WTC11 (cell line): ENCODE measurements around the gene APOBEC3C. TPM values are rescaled to one million over a fixed set of nuclear protein-coding genes. Genes with fewer than 3 reads are reported as not detected.

Experiments
- ATAC-seq: fragments of 200-7000 bp; cut with Tn5 transposase; 2 replicates; pipeline ENCODE4 v1.10.0; 2021; ENCODE audit warnings: mild to moderate bottlenecking, moderate library complexity
- CTCF ChIA-PET: fragments of 300-600 bp; sonication (Branson Sonifier 250); formaldehyde crosslinking; loops from one replicate; lab custom pipeline; 2021; ENCODE audit warnings: antibody characterized with exemption; lab: Charles Lee
- POLR2A ChIA-PET: fragments of 350-600 bp; sonication (Branson Sonifier 250); formaldehyde crosslinking; loops from one replicate; lab custom pipeline; 2021; ENCODE audit warnings: antibody characterized with exemption; lab: Charles Lee
- DNase-seq: peaks from one replicate; pipeline ENCODE4 v3.0.0; 2021; ENCODE audit warnings: low spot score
- H3K27ac Mint-ChIP-seq: 2 replicates; pipeline ENCODE4 v1.8.0; 2021; ENCODE audit warnings: mixed read lengths
- H3K27me3 Mint-ChIP-seq: 2 replicates; pipeline ENCODE4 v1.8.0; 2021; ENCODE audit warnings: low read depth, mild to moderate bottlenecking, moderate library complexity, mixed read lengths
- H3K36me3 Mint-ChIP-seq: 2 replicates; pipeline ENCODE4 v1.8.0; 2021; ENCODE audit warnings: mixed read lengths
- H3K4me1 Mint-ChIP-seq: 2 replicates; pipeline ENCODE4 v1.8.0; 2022; ENCODE audit warnings: mixed read lengths
- H3K4me3 Mint-ChIP-seq: 2 replicates; pipeline ENCODE4 v1.8.0; 2021; ENCODE audit warnings: mild to moderate bottlenecking, moderate library complexity, mixed read lengths
- H3K9me3 Mint-ChIP-seq: 2 replicates; pipeline ENCODE4 v1.8.0; 2021; ENCODE audit warnings: mixed read lengths
- ESRRA ChIP-seq: sonication (generic); formaldehyde crosslinking; IDR thresholded peaks from 2 replicates; pipeline ENCODE4 v1.8.1; 2022; ENCODE audit warnings: mild to moderate bottlenecking, missing genetic modification reagents, borderline replicate concordance
- MYBL2 ChIP-seq: sonication (generic); formaldehyde crosslinking; IDR thresholded peaks from 2 replicates; pipeline ENCODE4 v1.8.1; 2023; ENCODE audit warnings: mild to moderate bottlenecking, moderate library complexity, missing genetic modification reagents
- NFATC4 ChIP-seq: fragments of 250-450 bp; sonication (Bioruptor Pico); IDR thresholded peaks from 2 replicates; pipeline ENCODE4 v1.9.0; 2021; ENCODE audit warnings: mild to moderate bottlenecking
- RORB ChIP-seq: fragments of 250-450 bp; sonication (Bioruptor Pico); IDR thresholded peaks from 2 replicates; pipeline ENCODE4 v1.9.0; 2021; ENCODE audit warnings: mild to moderate bottlenecking
- SMAD3 ChIP-seq: sonication (generic); formaldehyde crosslinking; IDR thresholded peaks from 2 replicates; pipeline ENCODE4 v1.8.0; 2022; ENCODE audit warnings: missing genetic modification reagents, mild to moderate bottlenecking, borderline replicate concordance
- SOX15 ChIP-seq: fragments of 250-450 bp; sonication (Bioruptor Pico); IDR thresholded peaks from 2 replicates; pipeline ENCODE4 v1.9.0; 2021; ENCODE audit warnings: mild to moderate bottlenecking
- TCF7 ChIP-seq: sonication (generic); formaldehyde crosslinking; IDR thresholded peaks from 2 replicates; pipeline ENCODE4 v1.8.0; 2022; ENCODE audit warnings: mild to moderate bottlenecking, low read depth, missing genetic modification reagents, moderate library complexity
- ZNF232 ChIP-seq: sonication (generic); formaldehyde crosslinking; IDR thresholded peaks from 2 replicates; pipeline ENCODE4 v1.8.0; 2022; ENCODE audit warnings: mild to moderate bottlenecking, missing genetic modification reagents
- ZNF423 ChIP-seq: fragments of 250-450 bp; sonication (Bioruptor Pico); IDR thresholded peaks from 2 replicates; pipeline ENCODE4 v2.1.2; 2022; ENCODE audit warnings: mild to moderate bottlenecking, moderate library complexity
- total RNA-seq: library from RNA; stranded (reverse); gene quantifications from 3 replicates; pipeline ENCODE4 v1.2.3, GENCODE V29; 2021
- TF ChIP-seq, protein P1 (sequence below): sonication (generic); formaldehyde crosslinking; IDR thresholded peaks from 2 replicates; pipeline ENCODE4 v1.8.1; 2022; ENCODE audit warnings: mild to moderate bottlenecking, missing genetic modification reagents, moderate library complexity, borderline replicate concordance
- TF ChIP-seq, protein P2 (sequence below): fragments of 250-450 bp; sonication (Bioruptor Pico); IDR thresholded peaks from 2 replicates; pipeline ENCODE4 v1.9.0; 2021; ENCODE audit warnings: mild to moderate bottlenecking, borderline replicate concordance
- TF ChIP-seq, protein P3 (sequence below): sonication (generic); formaldehyde crosslinking; IDR thresholded peaks from 2 replicates; pipeline ENCODE4 v1.8.1; 2023; ENCODE audit warnings: mild to moderate bottlenecking, missing genetic modification reagents, moderate library complexity
- TF ChIP-seq, protein P4 (sequence below): sonication (generic); formaldehyde crosslinking; IDR thresholded peaks from 2 replicates; pipeline ENCODE4 v1.8.0; 2022; ENCODE audit warnings: mild to moderate bottlenecking, missing genetic modification reagents
- TF ChIP-seq, protein P5 (sequence below): sonication (generic); formaldehyde crosslinking; IDR thresholded peaks from 2 replicates; pipeline ENCODE4 v1.8.0; 2023; ENCODE audit warnings: missing genetic modification reagents
- TF ChIP-seq, protein P6 (sequence below): sonication (generic); formaldehyde crosslinking; IDR thresholded peaks from 2 replicates; pipeline ENCODE4 v1.8.1; 2023; ENCODE audit warnings: mild to moderate bottlenecking, moderate library complexity, missing genetic modification reagents

Gene APOBEC3C
- total RNA-seq, 1 experiment from 2014 or later: 33.4 TPM

DNA sequence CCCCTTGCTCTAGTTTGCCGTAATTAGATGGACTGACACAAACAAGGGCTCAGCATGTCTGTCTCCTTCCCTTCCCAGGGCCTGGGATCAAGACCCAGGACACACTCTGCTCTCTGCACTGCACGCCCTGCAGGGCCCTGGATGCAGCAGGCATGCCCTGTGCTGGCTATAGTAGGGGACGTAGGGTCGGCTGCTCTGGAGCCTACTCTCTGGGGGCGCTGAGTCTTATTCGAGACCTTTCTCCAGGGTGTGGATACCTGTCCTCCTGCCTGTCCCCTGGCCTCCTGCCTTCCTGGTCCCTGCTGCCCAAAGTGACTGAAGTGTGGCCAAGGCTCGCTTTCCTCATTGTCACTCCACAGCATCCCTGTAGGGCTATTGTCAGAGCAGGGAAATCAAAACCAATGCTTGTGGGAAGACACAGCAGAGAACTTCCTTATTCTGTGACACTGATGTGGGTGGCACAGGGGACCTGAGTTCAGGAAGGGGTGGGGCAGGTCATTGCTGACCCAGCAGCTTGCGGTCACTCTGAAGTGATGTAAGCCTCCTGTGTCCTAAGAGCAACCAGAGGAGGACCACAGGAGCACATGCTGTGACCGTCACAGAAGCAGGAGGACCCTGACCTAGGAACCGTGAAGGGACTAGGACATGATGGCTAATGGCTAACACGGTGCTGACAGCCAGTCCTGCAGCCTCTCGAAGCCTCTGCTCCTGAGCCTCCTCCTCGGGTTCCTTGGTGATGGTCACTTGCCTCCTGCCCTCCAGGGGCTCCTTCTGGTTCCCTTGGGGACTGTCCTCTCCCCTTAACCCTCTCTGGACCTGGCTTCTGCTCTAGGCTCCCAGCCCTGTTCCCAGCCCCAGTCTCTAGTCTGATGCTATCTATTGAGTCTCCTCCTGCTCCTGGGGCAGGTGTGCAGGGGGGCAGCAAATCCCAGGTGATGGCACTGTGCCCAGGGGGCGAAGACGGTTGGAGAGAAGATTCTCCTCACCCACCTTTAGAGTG is 46.3 kb upstream of the APOBEC3C start:
- H3K4me3 Mint-ChIP-seq: no peak overlapping the region
- no peak for TF ChIP-seq SMAD3
- TF ChIP-seq, protein P1, sequence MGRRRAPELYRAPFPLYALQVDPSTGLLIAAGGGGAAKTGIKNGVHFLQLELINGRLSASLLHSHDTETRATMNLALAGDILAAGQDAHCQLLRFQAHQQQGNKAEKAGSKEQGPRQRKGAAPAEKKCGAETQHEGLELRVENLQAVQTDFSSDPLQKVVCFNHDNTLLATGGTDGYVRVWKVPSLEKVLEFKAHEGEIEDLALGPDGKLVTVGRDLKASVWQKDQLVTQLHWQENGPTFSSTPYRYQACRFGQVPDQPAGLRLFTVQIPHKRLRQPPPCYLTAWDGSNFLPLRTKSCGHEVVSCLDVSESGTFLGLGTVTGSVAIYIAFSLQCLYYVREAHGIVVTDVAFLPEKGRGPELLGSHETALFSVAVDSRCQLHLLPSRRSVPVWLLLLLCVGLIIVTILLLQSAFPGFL (CRISPR knock-in tag): no peak
- TF ChIP-seq ZNF232 (CRISPR knock-in tag): no peak
- no peak for TF ChIP-seq SOX15 (CRISPR knock-in tag)
- TF ChIP-seq ESRRA (CRISPR knock-in tag): no peak
- TF ChIP-seq, protein P2, sequence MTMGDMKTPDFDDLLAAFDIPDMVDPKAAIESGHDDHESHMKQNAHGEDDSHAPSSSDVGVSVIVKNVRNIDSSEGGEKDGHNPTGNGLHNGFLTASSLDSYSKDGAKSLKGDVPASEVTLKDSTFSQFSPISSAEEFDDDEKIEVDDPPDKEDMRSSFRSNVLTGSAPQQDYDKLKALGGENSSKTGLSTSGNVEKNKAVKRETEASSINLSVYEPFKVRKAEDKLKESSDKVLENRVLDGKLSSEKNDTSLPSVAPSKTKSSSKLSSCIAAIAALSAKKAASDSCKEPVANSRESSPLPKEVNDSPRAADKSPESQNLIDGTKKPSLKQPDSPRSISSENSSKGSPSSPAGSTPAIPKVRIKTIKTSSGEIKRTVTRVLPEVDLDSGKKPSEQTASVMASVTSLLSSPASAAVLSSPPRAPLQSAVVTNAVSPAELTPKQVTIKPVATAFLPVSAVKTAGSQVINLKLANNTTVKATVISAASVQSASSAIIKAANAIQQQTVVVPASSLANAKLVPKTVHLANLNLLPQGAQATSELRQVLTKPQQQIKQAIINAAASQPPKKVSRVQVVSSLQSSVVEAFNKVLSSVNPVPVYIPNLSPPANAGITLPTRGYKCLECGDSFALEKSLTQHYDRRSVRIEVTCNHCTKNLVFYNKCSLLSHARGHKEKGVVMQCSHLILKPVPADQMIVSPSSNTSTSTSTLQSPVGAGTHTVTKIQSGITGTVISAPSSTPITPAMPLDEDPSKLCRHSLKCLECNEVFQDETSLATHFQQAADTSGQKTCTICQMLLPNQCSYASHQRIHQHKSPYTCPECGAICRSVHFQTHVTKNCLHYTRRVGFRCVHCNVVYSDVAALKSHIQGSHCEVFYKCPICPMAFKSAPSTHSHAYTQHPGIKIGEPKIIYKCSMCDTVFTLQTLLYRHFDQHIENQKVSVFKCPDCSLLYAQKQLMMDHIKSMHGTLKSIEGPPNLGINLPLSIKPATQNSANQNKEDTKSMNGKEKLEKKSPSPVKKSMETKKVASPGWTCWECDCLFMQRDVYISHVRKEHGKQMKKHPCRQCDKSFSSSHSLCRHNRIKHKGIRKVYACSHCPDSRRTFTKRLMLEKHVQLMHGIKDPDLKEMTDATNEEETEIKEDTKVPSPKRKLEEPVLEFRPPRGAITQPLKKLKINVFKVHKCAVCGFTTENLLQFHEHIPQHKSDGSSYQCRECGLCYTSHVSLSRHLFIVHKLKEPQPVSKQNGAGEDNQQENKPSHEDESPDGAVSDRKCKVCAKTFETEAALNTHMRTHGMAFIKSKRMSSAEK: no peak
- no peak for TF ChIP-seq RORB
- TF ChIP-seq, protein P3, sequence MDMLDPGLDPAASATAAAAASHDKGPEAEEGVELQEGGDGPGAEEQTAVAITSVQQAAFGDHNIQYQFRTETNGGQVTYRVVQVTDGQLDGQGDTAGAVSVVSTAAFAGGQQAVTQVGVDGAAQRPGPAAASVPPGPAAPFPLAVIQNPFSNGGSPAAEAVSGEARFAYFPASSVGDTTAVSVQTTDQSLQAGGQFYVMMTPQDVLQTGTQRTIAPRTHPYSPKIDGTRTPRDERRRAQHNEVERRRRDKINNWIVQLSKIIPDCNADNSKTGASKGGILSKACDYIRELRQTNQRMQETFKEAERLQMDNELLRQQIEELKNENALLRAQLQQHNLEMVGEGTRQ (CRISPR knock-in tag): no peak
- no peak for TF ChIP-seq TCF7 (CRISPR knock-in tag)
- no peak for TF ChIP-seq NFATC4 (CRISPR knock-in tag)
- TF ChIP-seq, protein P4, sequence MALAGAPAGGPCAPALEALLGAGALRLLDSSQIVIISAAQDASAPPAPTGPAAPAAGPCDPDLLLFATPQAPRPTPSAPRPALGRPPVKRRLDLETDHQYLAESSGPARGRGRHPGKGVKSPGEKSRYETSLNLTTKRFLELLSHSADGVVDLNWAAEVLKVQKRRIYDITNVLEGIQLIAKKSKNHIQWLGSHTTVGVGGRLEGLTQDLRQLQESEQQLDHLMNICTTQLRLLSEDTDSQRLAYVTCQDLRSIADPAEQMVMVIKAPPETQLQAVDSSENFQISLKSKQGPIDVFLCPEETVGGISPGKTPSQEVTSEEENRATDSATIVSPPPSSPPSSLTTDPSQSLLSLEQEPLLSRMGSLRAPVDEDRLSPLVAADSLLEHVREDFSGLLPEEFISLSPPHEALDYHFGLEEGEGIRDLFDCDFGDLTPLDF (CRISPR knock-in tag): no peak
- TF ChIP-seq, protein P5, sequence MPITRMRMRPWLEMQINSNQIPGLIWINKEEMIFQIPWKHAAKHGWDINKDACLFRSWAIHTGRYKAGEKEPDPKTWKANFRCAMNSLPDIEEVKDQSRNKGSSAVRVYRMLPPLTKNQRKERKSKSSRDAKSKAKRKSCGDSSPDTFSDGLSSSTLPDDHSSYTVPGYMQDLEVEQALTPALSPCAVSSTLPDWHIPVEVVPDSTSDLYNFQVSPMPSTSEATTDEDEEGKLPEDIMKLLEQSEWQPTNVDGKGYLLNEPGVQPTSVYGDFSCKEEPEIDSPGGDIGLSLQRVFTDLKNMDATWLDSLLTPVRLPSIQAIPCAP (CRISPR knock-in tag): no peak
- TF ChIP-seq MYBL2 (CRISPR knock-in tag): no peak
- no peak for TF ChIP-seq ZNF423 (CRISPR knock-in tag)
- H3K36me3 Mint-ChIP-seq: no peaks in the 10 kb centered on the region
- H3K9me3 Mint-ChIP-seq: no peaks in the 10 kb centered on the region
- no peak for DNase-seq
- H3K27me3 Mint-ChIP-seq: no peaks in the 10 kb centered on the region; the same call in 1 of the 2 replicates
- CTCF ChIA-PET: interaction anchor here (1.2 to 1.6 kb wide), 3 partner anchors 35 to 98 kb away, joined by 3 to 6 read pairs (median 3); no protein-coding TSS in a partner anchor
- H3K27ac Mint-ChIP-seq: no peak overlapping the region
- POLR2A ChIA-PET: no interaction called here
- no peak for ATAC-seq
- peaks cover 5% of the 10 kb centered on the region for H3K4me1 Mint-ChIP-seq

DNA sequence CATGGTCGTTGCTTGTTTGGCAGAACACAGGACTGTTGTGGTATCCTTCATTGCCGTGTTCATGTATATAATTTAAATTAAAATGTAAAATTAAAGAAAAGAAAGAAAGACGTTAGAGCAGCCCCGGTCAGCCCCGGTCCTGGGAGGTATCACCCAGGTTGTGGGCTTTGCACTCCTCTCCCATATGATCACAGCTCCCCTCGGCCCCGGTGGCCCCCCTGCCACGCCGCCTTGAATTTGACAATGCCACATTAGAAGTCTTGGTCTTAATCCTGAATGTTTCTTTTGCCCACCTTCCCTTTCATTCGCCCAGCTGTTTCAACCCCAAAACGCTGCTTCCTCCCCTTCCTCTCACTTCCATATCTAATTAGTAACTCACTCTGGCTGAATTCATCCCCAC is 45.3 kb upstream of the APOBEC3C start:
- Mint-ChIP-seq H3K4me1 (peaks cover 2% of the 10 kb centered on the region; the same call in 1 of the 2 replicates), H3K36me3 (no peaks in the 10 kb centered on the region), H3K27ac (no peak overlapping the region), H3K27me3 (no peaks in the 10 kb centered on the region; the same call in 1 of the 2 replicates), H3K9me3 (no peaks in the 10 kb centered on the region), H3K4me3 (no peak overlapping the region)
- ATAC-seq: no peak
- TF ChIP-seq, protein P6, sequence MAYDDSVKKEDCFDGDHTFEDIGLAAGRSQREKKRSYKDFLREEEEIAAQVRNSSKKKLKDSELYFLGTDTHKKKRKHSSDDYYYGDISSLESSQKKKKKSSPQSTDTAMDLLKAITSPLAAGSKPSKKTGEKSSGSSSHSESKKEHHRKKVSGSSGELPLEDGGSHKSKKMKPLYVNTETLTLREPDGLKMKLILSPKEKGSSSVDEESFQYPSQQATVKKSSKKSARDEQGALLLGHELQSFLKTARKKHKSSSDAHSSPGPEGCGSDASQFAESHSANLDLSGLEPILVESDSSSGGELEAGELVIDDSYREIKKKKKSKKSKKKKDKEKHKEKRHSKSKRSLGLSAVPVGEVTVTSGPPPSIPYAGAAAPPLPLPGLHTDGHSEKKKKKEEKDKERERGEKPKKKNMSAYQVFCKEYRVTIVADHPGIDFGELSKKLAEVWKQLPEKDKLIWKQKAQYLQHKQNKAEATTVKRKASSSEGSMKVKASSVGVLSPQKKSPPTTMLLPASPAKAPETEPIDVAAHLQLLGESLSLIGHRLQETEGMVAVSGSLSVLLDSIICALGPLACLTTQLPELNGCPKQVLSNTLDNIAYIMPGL (CRISPR knock-in tag): no peak
- no peak for DNase-seq
- POLR2A ChIA-PET: no interaction called here
- CTCF ChIA-PET: no interaction called here
